NCI-H2227 treated with DMSO at 0.1 percent for 48 hours (cell line): ENCODE results near the gene PALM.
"Not testable (repeated sequence)": the region's sequence is repeated elsewhere in the genome, so short reads cannot be mapped to it uniquely, and the experiment has no call there.

Experiments used
- DNase-seq: peaks from one replicate; lab custom pipeline; 2025; lab: John Stamatoyannopoulos, UW

PALM gene

GRCh38 chr19:732148-733069, 23.7 kb downstream of the PALM start:
- no peak for DNase-seq

GRCh38 chr19:734716-735115, 26.0 kb downstream of the PALM start:
- no peak for DNase-seq

- DNase-seq, result no peak
These were observed 27.4 kb downstream of the PALM start for GRCh38 chr19:736125-736524.

- peak; percentile 12 for DNase-seq
These were observed 28.9 kb downstream of the PALM start for GRCh38 chr19:737591-738093.

GRCh38 chr19:738509-739128, 29.9 kb downstream of the PALM start:
- no peak for DNase-seq

GRCh38 chr19:739998-740715, 31.4 kb downstream of the PALM start:
- no peak for DNase-seq

GRCh38 chr19:740816-741505, 32.2 kb downstream of the PALM start:
- not testable (repeated sequence) for DNase-seq

- no peak for DNase-seq
These were observed 32.9 kb downstream of the PALM start for GRCh38 chr19:741506-742131.

GRCh38 chr19:742540-743075, 33.9 kb downstream of the PALM start:
- no peak for DNase-seq

- DNase-seq, result no peak
These were observed 34.5 kb downstream of the PALM start for GRCh38 chr19:743168-743687.

GRCh38 chr19:745138-745537, 36.4 kb downstream of the PALM start:
- not testable (repeated sequence) for DNase-seq

- DNase-seq, result no peak
These were observed 37.6 kb downstream of the PALM start for GRCh38 chr19:746208-746819.

- DNase-seq, result no peak
These were observed 38.2 kb downstream of the PALM start for GRCh38 chr19:746956-747355.

GRCh38 chr19:747432-748273, 38.9 kb downstream of the PALM start:
- no peak for DNase-seq

GRCh38 chr19:748274-748598, 39.5 kb downstream of the PALM start:
- no peak for DNase-seq

- no peak for DNase-seq
These were observed 41.1 kb downstream of the PALM start for GRCh38 chr19:749811-750210.

GRCh38 chr19:750640-751423, 42.1 kb downstream of the PALM start, which contains the start of gene MISP:
MISP (plus strand) TSS chr19:751112; CDS start chr19:756947, 5,835 bp downstream.
- DNase-seq, result no peak

- no peak for DNase-seq
These were observed 43.0 kb downstream of the PALM start for GRCh38 chr19:751501-752341.
